HT-29 (cell line): ENCODE measurements around the gene CLEC4E. TPM values are rescaled to one million over a fixed set of nuclear protein-coding genes. Genes with fewer than 3 reads are reported as not detected.

Experiments used
- small RNA-seq: library from RNA; depleted of rRNA; stranded (forward); fragments of <200 nt; gene quantifications from one replicate; pipeline ENCODE3, GENCODE V24; 2014
- total RNA-seq: library from RNA; depleted of rRNA; stranded (reverse); fragments of >200 nt; shearing (Covaris generic); gene quantifications from 2 replicates; pipeline ENCODE4 v1.2.3, GENCODE V29; 2014; rRNA removed

CLEC4E gene
- total RNA-seq, 1 experiment from 2014 or later: not detected

Small RNA genes within 50 kb of the gene (small RNA-seq; reads per million reads assigned to genes)
- not detected for gene RNU6-275P

Other genes starting within 250 kb of the CLEC4E start
- gene CLEC6A, start 84.9 kb downstream of the CLEC4E start, total RNA-seq: not detected in 2 replicates
- not detected in 2 replicates for gene CLEC4D, start 27.4 kb downstream of the CLEC4E start, total RNA-seq
- not detected in 2 replicates for gene AICDA, start 72.0 kb upstream of the CLEC4E start, total RNA-seq
- not detected in 2 replicates for gene MFAP5, start 121.9 kb upstream of the CLEC4E start, total RNA-seq
- not detected in 2 replicates for gene RIMKLB, start 157.1 kb upstream of the CLEC4E start, total RNA-seq